ENCODE results near the gene PPP1R11.

Gene PPP1R11

GRCh38 chr6:30041821-30042220, 25.2 kb upstream of the PPP1R11 start:
- ChIA-PET CTCF (no interaction called here), POLR2A (interaction anchor here (1.3 kb wide), 1 partner anchor 19 kb away, joined by 7 read pairs; the partner anchor contains the start of gene POLR1H)
- DNase-seq (ENCODE audit: extremely low spot score), result no peak
- TF ChIP-seq ZNF384 (IDR thresholded peaks at IDR 0.05) (no peak), L3MBTL2 (conservative IDR thresholded peaks at IDR 0.05) (no peak), LEF1 (IDR thresholded peaks at IDR 0.05; ENCODE audit: borderline replicate concordance) (no peak), ELF4 (IDR thresholded peaks at IDR 0.05) (no peak), NFRKB (IDR thresholded peaks at IDR 0.05) (no peak), SP1 (IDR thresholded peaks at IDR 0.05) (no peak), ARNT (IDR thresholded peaks at IDR 0.05) (no peak), TARDBP (IDR thresholded peaks at IDR 0.05) (no peak), FOXA1 (IDR thresholded peaks at IDR 0.05) (no peak)

GRCh38 chr6:30042476-30042875, 24.5 kb upstream of the PPP1R11 start:
- TF ChIP-seq ARNT (IDR thresholded peaks at IDR 0.05), result no peak
- TF ChIP-seq L3MBTL2 (conservative IDR thresholded peaks at IDR 0.05), result no peak
- TF ChIP-seq ELF4 (IDR thresholded peaks at IDR 0.05), result no peak
- TF ChIP-seq NFRKB (IDR thresholded peaks at IDR 0.05), result no peak
- TF ChIP-seq FOXK2 (IDR thresholded peaks at IDR 0.05), result no peak
- no peak for TF ChIP-seq CTBP1 (IDR thresholded peaks at IDR 0.05; ENCODE audit: borderline replicate concordance)
- no peak for TF ChIP-seq SP1 (IDR thresholded peaks at IDR 0.05)
- TF ChIP-seq FOXM1 (IDR thresholded peaks at IDR 0.05; ENCODE audit: borderline replicate concordance), result no peak
- TF ChIP-seq FOXA1 (IDR thresholded peaks at IDR 0.05), result no peak
- no peak for TF ChIP-seq HDGF (IDR thresholded peaks at IDR 0.05; ENCODE audit: borderline replicate concordance)
- no peak for TF ChIP-seq LEF1 (IDR thresholded peaks at IDR 0.05; ENCODE audit: borderline replicate concordance)
- no peak for TF ChIP-seq ZNF384 (IDR thresholded peaks at IDR 0.05)
- no peak for TF ChIP-seq PKNOX1 (IDR thresholded peaks at IDR 0.05)
- TF ChIP-seq TARDBP (IDR thresholded peaks at IDR 0.05), result no peak
- no peak for TF ChIP-seq BHLHE40 (IDR thresholded peaks at IDR 0.05; ENCODE audit: borderline replicate concordance)
- no peak for TF ChIP-seq SUZ12 (IDR thresholded peaks at IDR 0.05)
- POLR2A ChIA-PET, result interaction anchor here (1.3 kb wide), 1 partner anchor 19 kb away, joined by 7 read pairs; the partner anchor contains the start of gene POLR1H

GRCh38 chr6:30042914-30043313, 24.1 kb upstream of the PPP1R11 start:
- ChIA-PET CTCF (no interaction called here), POLR2A (no interaction called here)
- TF ChIP-seq L3MBTL2 (conservative IDR thresholded peaks at IDR 0.05), result no peak
- TF ChIP-seq ELF4 (IDR thresholded peaks at IDR 0.05), result no peak
- no peak for TF ChIP-seq FOXM1 (IDR thresholded peaks at IDR 0.05; ENCODE audit: borderline replicate concordance)
- no peak for TF ChIP-seq NFRKB (IDR thresholded peaks at IDR 0.05)
- TF ChIP-seq PKNOX1 (IDR thresholded peaks at IDR 0.05), result no peak
- no peak for DNase-seq (ENCODE audit: extremely low spot score)

More at GRCh38 chr6:30042476-30042875, 24.5 kb upstream of the PPP1R11 start:
- peak; percentile 16 for DNase-seq (ENCODE audit: extremely low spot score)
- CTCF ChIA-PET, result no interaction called here

- no peak for DNase-seq (ENCODE audit: extremely low spot score)
- CTCF ChIA-PET, result no interaction called here
- TF ChIP-seq SUZ12 (IDR thresholded peaks at IDR 0.05) (no peak), TARDBP (IDR thresholded peaks at IDR 0.05) (no peak), FOXA1 (IDR thresholded peaks at IDR 0.05) (no peak), ARNT (IDR thresholded peaks at IDR 0.05) (no peak), ZNF384 (IDR thresholded peaks at IDR 0.05) (no peak), L3MBTL2 (conservative IDR thresholded peaks at IDR 0.05) (no peak), CTBP1 (IDR thresholded peaks at IDR 0.05; ENCODE audit: borderline replicate concordance) (no peak), PKNOX1 (IDR thresholded peaks at IDR 0.05) (no peak), SP1 (IDR thresholded peaks at IDR 0.05) (no peak), FOXM1 (IDR thresholded peaks at IDR 0.05; ENCODE audit: borderline replicate concordance) (no peak), ELF4 (IDR thresholded peaks at IDR 0.05) (no peak), HDGF (IDR thresholded peaks at IDR 0.05; ENCODE audit: borderline replicate concordance) (no peak), LEF1 (IDR thresholded peaks at IDR 0.05; ENCODE audit: borderline replicate concordance) (no peak), NFRKB (IDR thresholded peaks at IDR 0.05) (no peak), BHLHE40 (IDR thresholded peaks at IDR 0.05; ENCODE audit: borderline replicate concordance) (no peak), FOXK2 (IDR thresholded peaks at IDR 0.05) (no peak)
- POLR2A ChIA-PET, result no interaction called here
Measured at GRCh38 chr6:30043744-30044143, 23.3 kb upstream of the PPP1R11 start.

GRCh38 chr6:30044630-30045029, 22.4 kb upstream of the PPP1R11 start:
- DNase-seq (ENCODE audit: extremely low spot score), result no peak
- TF ChIP-seq HDGF (IDR thresholded peaks at IDR 0.05; ENCODE audit: borderline replicate concordance), result no peak
- no peak for TF ChIP-seq LEF1 (IDR thresholded peaks at IDR 0.05; ENCODE audit: borderline replicate concordance)
- no peak for TF ChIP-seq ELF4 (IDR thresholded peaks at IDR 0.05)
- no peak for TF ChIP-seq ZNF384 (IDR thresholded peaks at IDR 0.05)
- TF ChIP-seq L3MBTL2 (conservative IDR thresholded peaks at IDR 0.05), result no peak
- TF ChIP-seq TARDBP (IDR thresholded peaks at IDR 0.05), result no peak
- no peak for TF ChIP-seq NFRKB (IDR thresholded peaks at IDR 0.05)
- no peak for TF ChIP-seq FOXA1 (IDR thresholded peaks at IDR 0.05)
- no peak for TF ChIP-seq FOXM1 (IDR thresholded peaks at IDR 0.05; ENCODE audit: borderline replicate concordance)
- TF ChIP-seq BHLHE40 (IDR thresholded peaks at IDR 0.05; ENCODE audit: borderline replicate concordance), result no peak
- no peak for TF ChIP-seq ARNT (IDR thresholded peaks at IDR 0.05)
- TF ChIP-seq CTBP1 (IDR thresholded peaks at IDR 0.05; ENCODE audit: borderline replicate concordance), result no peak
- TF ChIP-seq SUZ12 (IDR thresholded peaks at IDR 0.05), result no peak
- no peak for TF ChIP-seq SP1 (IDR thresholded peaks at IDR 0.05)
- no peak for TF ChIP-seq PKNOX1 (IDR thresholded peaks at IDR 0.05)
- TF ChIP-seq FOXK2 (IDR thresholded peaks at IDR 0.05), result no peak
- ChIA-PET CTCF (no interaction called here), POLR2A (no interaction called here)

Measured in HEK293T (cell line).